Ectodermal cell (in vitro differentiated cells): ENCODE measurements around the gene ABHD11.
"Not testable (repeated sequence)": the region's sequence is repeated elsewhere in the genome, so short reads cannot be mapped to it uniquely, and the experiment has no call there.

Experiments used
- H3K27ac ChIP-seq: 2 replicates; pipeline ENCODE4 v1.7.0; 2013; ENCODE audit warnings: mild to moderate bottlenecking, low read depth, low read length; ENCODE audit not compliant: insufficient read depth, poor library complexity, severe bottlenecking
- H3K27me3 ChIP-seq: 2 replicates; pipeline ENCODE4 v1.7.0; 2013; ENCODE audit warnings: mild to moderate bottlenecking, low read length; ENCODE audit not compliant: insufficient read depth, control insufficient read depth, poor library complexity, severe bottlenecking
- H3K36me3 ChIP-seq: one replicate; pipeline ENCODE4 v1.7.0; 2013; ENCODE audit warnings: low read length; ENCODE audit not compliant: control insufficient read depth, insufficient read depth
- H3K4me1 ChIP-seq: one replicate; pipeline ENCODE4 v1.7.0; 2013; ENCODE audit warnings: low read length; ENCODE audit not compliant: control insufficient read depth, insufficient read depth
- H3K4me3 ChIP-seq: 2 replicates; pipeline ENCODE4 v1.7.0; 2013; ENCODE audit warnings: low read depth, low read length, control low read depth; ENCODE audit not compliant: insufficient read depth
- H3K9me3 ChIP-seq: 2 replicates; pipeline ENCODE4 v1.7.0; 2013; ENCODE audit warnings: mild to moderate bottlenecking, low read length, moderate library complexity; ENCODE audit not compliant: control insufficient read depth
- WGBS, 2 experiments: methylation state at CpG; one replicate each; pipeline ENCODE4 v1.1.7; 2013; ENCODE audit warnings: missing lambda C conversion rate in 2 of 2; 5-methylcytosine and 5-hydroxymethylcytosine counted together

ABHD11 gene

DNA sequence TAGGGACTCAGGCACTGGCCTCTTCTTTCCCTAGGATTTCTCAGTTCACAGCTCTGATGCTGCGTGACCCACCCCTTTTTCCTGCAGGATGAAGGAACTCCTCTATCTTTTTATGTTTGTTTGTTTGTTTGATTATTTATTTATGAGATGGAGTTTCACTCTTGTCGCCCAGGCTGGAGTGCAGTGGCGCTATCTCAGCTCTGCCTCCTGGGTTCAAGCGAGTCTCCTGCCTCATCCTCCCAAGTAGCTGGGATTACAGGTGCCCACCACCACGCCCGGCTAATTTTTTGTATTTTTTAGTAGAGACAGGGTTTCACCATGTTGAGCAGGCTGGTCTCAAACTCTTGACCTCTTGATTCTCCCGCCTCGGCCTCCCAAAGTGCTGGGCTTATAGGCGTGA is 18.2 kb downstream of the ABHD11 start:
- not testable (repeated sequence) for H3K4me1 ChIP-seq, H3K9me3 ChIP-seq, H3K4me3 ChIP-seq, H3K36me3 ChIP-seq, H3K27ac ChIP-seq
- 92 to 93% methylated on average over 9 of the region's 9 CpGs for WGBS, 2 experiments
- H3K27me3 ChIP-seq = peaks cover 24% of the 10 kb centered on the region

DNA sequence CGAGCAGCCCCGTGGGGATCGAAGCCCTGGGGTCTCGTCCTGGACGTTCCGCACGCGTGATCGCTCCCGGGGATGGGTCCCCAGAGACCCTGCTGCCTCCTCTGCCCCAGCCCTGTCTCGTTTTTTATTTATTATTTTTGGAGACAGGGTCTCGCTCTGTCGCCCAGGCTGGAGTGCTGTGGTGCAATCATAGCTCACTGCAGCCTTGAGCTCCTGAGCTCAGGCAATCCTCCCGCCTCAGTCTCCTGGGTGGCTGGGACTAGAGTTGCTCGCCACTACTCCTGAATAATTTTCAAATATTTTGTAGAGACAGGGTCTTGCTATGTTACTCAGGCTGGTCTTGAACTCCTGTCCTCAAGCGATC is 18.8 kb downstream of the ABHD11 start:
- Histone ChIP-seq H3K4me1 (peaks cover 3% of the 10 kb centered on the region), H3K27ac (no peak overlapping the region), H3K36me3 (no peaks in the 10 kb centered on the region), H3K9me3 (no peaks in the 10 kb centered on the region), H3K4me3 (no peak overlapping the region), H3K27me3 (peaks cover 24% of the 10 kb centered on the region)
- WGBS, 2 experiments = 13% methylated on average over 16 of the region's 16 CpGs

- H3K4me3 ChIP-seq = peak within 1 kb of the TSS; percentile 89
- no peaks in the 10 kb centered on the region for H3K9me3 ChIP-seq
- peaks cover 3% of the 10 kb centered on the region for H3K4me1 ChIP-seq
- H3K27me3 ChIP-seq = peaks cover 24% of the 10 kb centered on the region
- no peak within 1 kb of the TSS for H3K27ac ChIP-seq
- H3K36me3 ChIP-seq = no peaks in the 10 kb centered on the region
- WGBS, 2 experiments = 2 to 3% methylated on average over 95 to 96 of the region's 96 CpGs
Observed at GRCh38 chr7:73718905-73719805, 19.4 kb downstream of the ABHD11 start, which contains the start of gene STX1A. TSS of gene STX1A (minus strand) at chr7:73719669. CDS start at chr7:73719631, 38 bp downstream.

DNA sequence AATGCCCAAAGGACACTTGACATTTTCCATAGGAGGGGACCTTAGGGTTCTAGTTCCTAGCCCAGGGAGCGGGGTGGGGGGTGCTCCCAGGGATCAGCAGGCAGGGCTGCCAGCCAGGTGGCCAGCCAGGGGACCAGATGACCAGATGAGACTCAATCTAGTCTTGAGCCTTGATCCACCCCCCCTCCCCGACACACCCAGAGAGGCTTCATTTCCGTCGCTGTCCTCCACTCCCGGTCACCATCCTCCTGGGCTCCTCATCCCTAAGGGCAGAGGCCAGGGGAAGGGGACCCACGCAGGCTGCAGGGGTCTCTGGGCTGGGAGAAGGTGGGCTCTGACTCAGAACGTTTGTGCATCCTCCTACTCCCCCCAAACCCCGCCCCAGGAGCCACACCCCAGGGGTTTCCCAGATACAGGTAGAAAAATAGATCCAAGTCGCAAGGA is 20.1 kb downstream of the ABHD11 start:
- WGBS, 2 experiments = 55 to 61% methylated on average over 9 of the region's 9 CpGs
- H3K27me3 ChIP-seq = peaks cover 24% of the 10 kb centered on the region

DNA sequence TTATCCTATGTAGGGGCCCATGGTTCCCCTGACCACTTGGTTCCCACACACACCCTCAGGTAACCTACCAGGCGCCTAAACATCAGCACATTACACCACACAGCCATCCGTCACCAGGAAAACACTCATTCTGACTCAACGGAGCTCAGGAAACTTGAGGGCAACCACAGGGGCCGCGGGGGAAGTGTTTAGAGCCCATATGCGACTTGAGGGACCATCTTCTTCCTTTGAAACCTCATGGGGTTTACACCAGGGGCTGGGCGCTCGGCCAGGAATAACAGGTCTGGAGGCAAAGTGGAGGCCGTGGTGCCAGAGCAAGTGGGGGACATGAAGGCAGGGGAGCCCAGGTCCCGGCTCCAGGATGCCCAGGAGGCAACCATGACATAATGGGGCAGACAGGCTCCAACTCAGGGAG is 20.6 kb downstream of the ABHD11 start:
- Histone ChIP-seq H3K4me1 (peaks cover 3% of the 10 kb centered on the region), H3K36me3 (no peaks in the 10 kb centered on the region), H3K4me3 (no peak overlapping the region), H3K27me3 (peaks cover 24% of the 10 kb centered on the region), H3K9me3 (no peaks in the 10 kb centered on the region), H3K27ac (no peak overlapping the region)
- 87 to 90% methylated on average over 10 of the region's 10 CpGs for WGBS, 2 experiments

More for the DNA sequence above, 20.1 kb downstream of the ABHD11 start:
- Histone ChIP-seq H3K4me3 (peak overlapping the region; percentile 89), H3K9me3 (no peaks in the 10 kb centered on the region), H3K4me1 (peaks cover 3% of the 10 kb centered on the region), H3K27ac (no peak overlapping the region), H3K36me3 (no peaks in the 10 kb centered on the region)

DNA sequence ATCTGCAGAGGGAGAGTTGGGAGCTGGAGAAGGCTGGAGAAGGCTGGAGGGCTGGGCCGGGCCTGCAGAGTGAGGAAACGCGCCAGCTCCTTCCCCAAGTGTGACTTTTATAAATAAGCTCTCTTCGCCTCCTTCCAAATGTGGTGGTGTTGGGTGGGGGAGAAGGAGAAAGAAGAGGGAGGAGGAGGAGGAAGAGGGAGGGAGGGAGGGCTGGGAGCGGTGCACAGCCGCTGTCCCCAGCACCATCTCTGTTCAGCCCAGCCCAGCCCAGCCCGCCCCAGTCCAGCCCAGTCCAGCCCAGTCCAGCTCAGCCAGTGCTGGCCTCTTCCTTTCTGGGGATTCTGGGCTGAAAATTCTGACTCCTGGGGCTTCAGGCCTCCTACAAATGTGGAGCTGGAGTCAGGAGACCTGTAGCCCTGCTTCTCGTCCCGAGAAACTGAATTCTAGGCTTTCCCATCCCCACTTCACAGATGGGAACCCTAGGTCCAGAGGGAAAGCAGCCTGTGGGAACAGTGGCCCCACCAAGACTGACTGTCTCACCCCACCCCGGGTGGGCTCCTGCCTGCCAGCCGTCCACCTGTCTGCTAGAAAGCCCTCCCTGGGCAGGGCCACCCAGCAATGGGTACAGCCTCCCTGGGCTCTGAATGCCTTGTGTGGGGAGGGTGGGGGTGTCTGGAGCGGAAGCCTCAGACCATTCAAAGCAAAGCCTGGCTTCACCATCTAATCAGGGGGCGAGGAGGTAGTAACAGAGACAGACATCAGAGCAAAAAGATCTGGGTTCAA is 21.4 kb downstream of the ABHD11 start:
- Histone ChIP-seq H3K4me1 (peaks cover 3% of the 10 kb centered on the region), H3K27ac (no peak overlapping the region), H3K4me3 (no peak overlapping the region), H3K27me3 (peaks cover 24% of the 10 kb centered on the region), H3K36me3 (no peaks in the 10 kb centered on the region), H3K9me3 (no peaks in the 10 kb centered on the region)
- 94% methylated on average over 13 of the region's 13 CpGs for WGBS, 2 experiments

- 92 to 94% methylated on average over 4 of the region's 4 CpGs for whole genome bisulfite sequencing, 2 experiments
Observed at GRCh38 chr7:73716318-73716890, 22.2 kb downstream of the ABHD11 start.

GRCh38 chr7:73715648-73716317 is 22.8 kb downstream of the ABHD11 start:
- WGBS, 2 experiments = 90 to 91% methylated on average over 16 of the region's 16 CpGs
- Histone ChIP-seq H3K36me3 (no peaks in the 10 kb centered on the region), H3K4me3 (no peak overlapping the region), H3K27me3 (peaks cover 24% of the 10 kb centered on the region), H3K27ac (no peak overlapping the region), H3K9me3 (no peaks in the 10 kb centered on the region), H3K4me1 (peaks cover 3% of the 10 kb centered on the region)

More at GRCh38 chr7:73716318-73716890, 22.2 kb downstream of the ABHD11 start:
- Histone ChIP-seq H3K27me3 (peaks cover 24% of the 10 kb centered on the region), H3K27ac (no peak overlapping the region), H3K4me3 (no peak overlapping the region), H3K9me3 (no peaks in the 10 kb centered on the region), H3K36me3 (no peaks in the 10 kb centered on the region), H3K4me1 (peaks cover 3% of the 10 kb centered on the region)

- WGBS, 2 experiments = 93 to 97% methylated on average over 6 of the region's 6 CpGs
Observed at GRCh38 chr7:73713319-73713718, 25.3 kb downstream of the ABHD11 start.

More at GRCh38 chr7:73713319-73713718, 25.3 kb downstream of the ABHD11 start:
- H3K36me3 ChIP-seq, H3K4me1 ChIP-seq, H3K27me3 ChIP-seq, H3K27ac ChIP-seq, H3K4me3 ChIP-seq, H3K9me3 ChIP-seq: not testable (repeated sequence)
